HepG2 (cell line): Measurements from ENCODE around the gene ANAPC1. TPM values are rescaled to one million over a fixed set of nuclear protein-coding genes. Genes with fewer than 3 reads are reported as not detected.

Experiments
- ATAC-seq: fragments of 200-7000 bp; cut with Tn5 transposase; 3 replicates; pipeline ENCODE4 v1.9.1; 2020; ENCODE audit warnings: mild to moderate bottlenecking, moderate library complexity
- BruUV-seq: library from RNA; stranded (reverse); fragments of 400-500 nt; replicated peaks from 2 replicates; lab custom pipeline; 2021; lab: Mats Ljungman, UMichigan
- CTCF ChIA-PET: fragments of 300-600 bp; formaldehyde crosslinking; extraction: SDS; loops from one replicate; lab custom pipeline; 2021; ENCODE audit warnings: low total read pairs, inconsistent platforms, low intra/inter-chr PET ratio; lab: Yijun Ruan, JAX
- POLR2A ChIA-PET: fragments of 350-600 bp; sonication (Branson Sonifier 250); formaldehyde crosslinking; loops from one replicate; lab custom pipeline; 2020; ENCODE audit warnings: antibody characterized with exemption, inconsistent platforms; lab: Yijun Ruan, JAX
- DNase-seq: peaks from one replicate; pipeline ENCODE4 v3.0.0-alpha.2; 2015; ENCODE audit warnings: low spot score
- FAIRE-seq: peaks from 3 replicates; lab custom pipeline; 2011; peaks lifted over from hg19 to GRCh38; lab: Jason Lieb, UNC
- H2AFZ ChIP-seq: one replicate; pipeline ENCODE4 v1.6.1; 2011; ENCODE audit warnings: low read length, inconsistent platforms
- H3K27ac ChIP-seq: fragments of 300-600 bp; 3 replicates; pipeline ENCODE4 v1.8.0; 2011; ENCODE audit warnings: mixed run types, mild to moderate bottlenecking, mixed read lengths, low read length, inconsistent platforms; ENCODE audit not compliant: insufficient read depth; ENCODE audit errors: extremely low read length
- H3K27me3 ChIP-seq, 2 experiments: fragments of 200-600 bp in 1 of 2; 2 replicates in 1 of 2; 3 replicates in 1 of 2; pipeline versions ENCODE4 v1.6.0 to v1.8.0; 2011; ENCODE audit warnings: low read length in 2 of 2, mild to moderate bottlenecking in 2 of 2, moderate library complexity in 2 of 2, inconsistent platforms in 1 of 2; ENCODE audit not compliant: insufficient read depth in 2 of 2, control insufficient read depth in 1 of 2
- H3K36me3 ChIP-seq, 2 experiments: fragments of 200-600 bp in 1 of 2; replicated peaks in 1 of 2; 2 replicates in 1 of 2; 3 replicates in 1 of 2; pipeline versions ENCODE4 v1.5.1 to v1.8.0; 2011; ENCODE audit warnings: low read length in 2 of 2, inconsistent platforms in 1 of 2; ENCODE audit not compliant: insufficient read depth in 2 of 2, control insufficient read depth in 1 of 2
- H3K4me1 ChIP-seq: 2 replicates; pipeline ENCODE4 v1.5.1; 2012; ENCODE audit warnings: low read length, inconsistent platforms; ENCODE audit not compliant: insufficient read depth
- H3K4me2 ChIP-seq: 2 replicates; pipeline ENCODE4 v1.6.0; 2011; ENCODE audit warnings: low read depth, low read length, inconsistent platforms
- H3K4me3 ChIP-seq, 3 experiments: fragments of 200-600 bp in 1 of 3; sonication (generic), shearing (Covaris generic) in 1 of 3; replicated peaks in 1 of 3; 2 replicates each; pipeline ENCODE4 v1.5.1; 2011 to 2016; ENCODE audit warnings: low read length in 3 of 3, inconsistent platforms in 2 of 3, low read depth in 2 of 3, mild to moderate bottlenecking in 2 of 3, control low read depth in 1 of 3, mixed read lengths in 1 of 3; ENCODE audit not compliant: insufficient read depth in 1 of 3
- H3K79me2 ChIP-seq: one replicate; pipeline ENCODE4 v1.6.1; 2011; ENCODE audit warnings: low read length, inconsistent platforms; ENCODE audit not compliant: insufficient read depth
- H3K9ac ChIP-seq: 2 replicates; pipeline ENCODE4 v1.6.0; 2011; ENCODE audit warnings: mild to moderate bottlenecking, low read depth, low read length, inconsistent platforms; ENCODE audit not compliant: insufficient read depth
- H3K9me3 ChIP-seq: 2 replicates; pipeline ENCODE4 v1.5.1; 2012; ENCODE audit warnings: mild to moderate bottlenecking, low read length
- H4K20me1 ChIP-seq: 2 replicates; pipeline ENCODE4 v1.6.0; 2011; ENCODE audit warnings: inconsistent platforms, mild to moderate bottlenecking, low read length, moderate library complexity; ENCODE audit not compliant: insufficient read depth
- FOSL2 ChIP-seq: sonication (generic); formaldehyde crosslinking; IDR thresholded peaks from 2 replicates; pipeline ENCODE4 v1.4.0; 2020; ENCODE audit warnings: missing genetic modification reagents
- KAT8 ChIP-seq: IDR thresholded peaks from 2 replicates; pipeline ENCODE4 v1.6.1; 2016; ENCODE audit warnings: missing genetic modification reagents, missing compliant biosample characterization
- MED13 ChIP-seq: sonication (generic); formaldehyde crosslinking; IDR thresholded peaks from 2 replicates; pipeline ENCODE4 v1.5.0; 2020; ENCODE audit warnings: missing genetic modification reagents
- MTA1 ChIP-seq: sonication (generic); formaldehyde crosslinking; IDR thresholded peaks from 2 replicates; pipeline ENCODE4 v1.4.0; 2020; ENCODE audit warnings: missing genetic modification reagents, mild to moderate bottlenecking, borderline replicate concordance
- POLR2AphosphoS5 ChIP-seq: IDR thresholded peaks from 2 replicates; pipeline ENCODE4 v1.6.1; 2012; ENCODE audit warnings: low read depth, low read length
- SRSF9 ChIP-seq: fragments of 200-400 bp; formaldehyde crosslinking; IDR thresholded peaks from 2 replicates; pipeline ENCODE4 v1.6.1; 2018; ENCODE audit warnings: borderline replicate concordance, mild to moderate bottlenecking, low read depth, low read length; ENCODE audit not compliant: insufficient read depth, poor library complexity, severe bottlenecking
- ZNF20 ChIP-seq: sonication (generic); formaldehyde crosslinking; IDR thresholded peaks from 2 replicates; pipeline ENCODE4 v1.4.0; 2020; ENCODE audit warnings: mild to moderate bottlenecking, moderate library complexity, missing genetic modification reagents
- ZNF839 ChIP-seq: sonication (generic); formaldehyde crosslinking; IDR thresholded peaks from 2 replicates; pipeline ENCODE4 v1.4.0; 2020; ENCODE audit warnings: missing genetic modification reagents, mild to moderate bottlenecking, borderline replicate concordance
- WGBS: methylation state at CpG from one replicate; pipeline ENCODE4 v1.1.6; 2017; ENCODE audit warnings: low lambda C conversion rate; 5-methylcytosine and 5-hydroxymethylcytosine counted together
- in situ Hi-C: cut with HindIII; loops from 2 replicates; pipeline ENCODE4 v1.10.0; 2017; ENCODE audit warnings: low pct_unique_long_range_greater_than_20kb; ENCODE audit not compliant: extremely low pct_ligation_motif_present
- intact Hi-C: fragments of 100-400 bp; cut with micrococcal nuclease; formaldehyde crosslinking; loops from one replicate; pipeline ENCODE4 v1.10.0; 2022; ENCODE audit not compliant: unreplicated experiment
- polyA plus RNA-seq, 8 experiments: library from polyadenylated mRNA; depleted of rRNA in 3 of 8; stranded (reverse) in 7 of 8; unstranded in 1 of 8; fragments of >200 nt; fragmentation: Illumina TruSeq in 4 of 8; extraction: Trizol in 4 of 8; gene quantifications; 2 replicates each; pipeline versions ENCODE4 v1.2.1 to v1.2.3, GENCODE V29; 2011 to 2016; ENCODE audit warnings: low read depth in 4 of 8, missing spikeins in 1 of 8, mixed read lengths in 1 of 8; ENCODE audit not compliant: insufficient read depth in 1 of 8
- total RNA-seq, 5 experiments: library from RNA; depleted of rRNA; stranded (reverse); fragments of >200 nt; fragmentation: Illumina TruSeq; extraction: Trizol; gene quantifications; 2 replicates each; pipeline ENCODE4 v1.2.3, GENCODE V29; 2016; ENCODE audit warnings: low read depth in 1 of 5
- TF ChIP-seq, protein P1 (sequence below): sonication (generic); formaldehyde crosslinking; IDR thresholded peaks from 2 replicates; pipeline ENCODE4 v1.9.0; 2021; ENCODE audit warnings: missing genetic modification reagents, borderline replicate concordance
- TF ChIP-seq, protein P2 (sequence below): sonication (generic); formaldehyde crosslinking; IDR thresholded peaks from 2 replicates; pipeline ENCODE4 v1.5.0; 2020; ENCODE audit warnings: missing genetic modification reagents
- TF ChIP-seq, protein P3 (sequence below): sonication (generic); formaldehyde crosslinking; IDR thresholded peaks from 2 replicates; pipeline ENCODE4 v1.5.1; 2020; ENCODE audit warnings: missing genetic modification reagents, mild to moderate bottlenecking, borderline replicate concordance

ANAPC1 gene
- total and polyA plus RNA-seq, 2 of the 13 experiments (the other 11 are each of a cell fraction or from before 2014, with no cell fraction given) = 50.0 to 89.7 TPM

DNA sequence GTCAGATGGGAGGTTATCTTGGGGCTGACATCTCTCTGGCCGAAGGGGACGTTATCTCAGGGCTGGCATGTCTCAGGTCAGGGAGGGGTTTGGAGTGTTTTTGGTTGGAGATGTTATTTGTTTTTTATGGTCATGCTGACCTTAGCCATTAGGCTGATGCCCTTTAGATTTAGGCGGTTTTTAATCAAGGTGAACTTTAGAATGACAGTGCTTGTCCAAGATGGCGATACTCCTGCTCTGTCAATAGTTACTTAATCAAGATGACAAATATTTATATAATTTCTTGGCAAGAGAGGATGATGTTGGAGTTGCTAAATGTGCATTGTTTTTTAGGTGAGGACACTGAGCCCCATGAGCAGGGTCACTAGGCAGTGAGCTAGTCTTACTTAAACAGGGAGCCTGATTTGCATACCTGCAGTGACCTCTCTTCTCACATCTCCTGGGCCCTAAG, 48.9 kb upstream of the ANAPC1 start (continued):
- TF ChIP-seq, protein P1, sequence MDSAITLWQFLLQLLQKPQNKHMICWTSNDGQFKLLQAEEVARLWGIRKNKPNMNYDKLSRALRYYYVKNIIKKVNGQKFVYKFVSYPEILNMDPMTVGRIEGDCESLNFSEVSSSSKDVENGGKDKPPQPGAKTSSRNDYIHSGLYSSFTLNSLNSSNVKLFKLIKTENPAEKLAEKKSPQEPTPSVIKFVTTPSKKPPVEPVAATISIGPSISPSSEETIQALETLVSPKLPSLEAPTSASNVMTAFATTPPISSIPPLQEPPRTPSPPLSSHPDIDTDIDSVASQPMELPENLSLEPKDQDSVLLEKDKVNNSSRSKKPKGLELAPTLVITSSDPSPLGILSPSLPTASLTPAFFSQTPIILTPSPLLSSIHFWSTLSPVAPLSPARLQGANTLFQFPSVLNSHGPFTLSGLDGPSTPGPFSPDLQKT = no peak
- TF ChIP-seq, protein P2, sequence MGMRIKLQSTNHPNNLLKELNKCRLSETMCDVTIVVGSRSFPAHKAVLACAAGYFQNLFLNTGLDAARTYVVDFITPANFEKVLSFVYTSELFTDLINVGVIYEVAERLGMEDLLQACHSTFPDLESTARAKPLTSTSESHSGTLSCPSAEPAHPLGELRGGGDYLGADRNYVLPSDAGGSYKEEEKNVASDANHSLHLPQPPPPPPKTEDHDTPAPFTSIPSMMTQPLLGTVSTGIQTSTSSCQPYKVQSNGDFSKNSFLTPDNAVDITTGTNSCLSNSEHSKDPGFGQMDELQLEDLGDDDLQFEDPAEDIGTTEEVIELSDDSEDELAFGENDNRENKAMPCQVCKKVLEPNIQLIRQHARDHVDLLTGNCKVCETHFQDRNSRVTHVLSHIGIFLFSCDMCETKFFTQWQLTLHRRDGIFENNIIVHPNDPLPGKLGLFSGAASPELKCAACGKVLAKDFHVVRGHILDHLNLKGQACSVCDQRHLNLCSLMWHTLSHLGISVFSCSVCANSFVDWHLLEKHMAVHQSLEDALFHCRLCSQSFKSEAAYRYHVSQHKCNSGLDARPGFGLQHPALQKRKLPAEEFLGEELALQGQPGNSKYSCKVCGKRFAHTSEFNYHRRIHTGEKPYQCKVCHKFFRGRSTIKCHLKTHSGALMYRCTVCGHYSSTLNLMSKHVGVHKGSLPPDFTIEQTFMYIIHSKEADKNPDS (CRISPR knock-in tag) = no peak
- no peak for TF ChIP-seq MTA1
- no peak for TF ChIP-seq POLR2AphosphoS5
- TF ChIP-seq, protein P3, sequence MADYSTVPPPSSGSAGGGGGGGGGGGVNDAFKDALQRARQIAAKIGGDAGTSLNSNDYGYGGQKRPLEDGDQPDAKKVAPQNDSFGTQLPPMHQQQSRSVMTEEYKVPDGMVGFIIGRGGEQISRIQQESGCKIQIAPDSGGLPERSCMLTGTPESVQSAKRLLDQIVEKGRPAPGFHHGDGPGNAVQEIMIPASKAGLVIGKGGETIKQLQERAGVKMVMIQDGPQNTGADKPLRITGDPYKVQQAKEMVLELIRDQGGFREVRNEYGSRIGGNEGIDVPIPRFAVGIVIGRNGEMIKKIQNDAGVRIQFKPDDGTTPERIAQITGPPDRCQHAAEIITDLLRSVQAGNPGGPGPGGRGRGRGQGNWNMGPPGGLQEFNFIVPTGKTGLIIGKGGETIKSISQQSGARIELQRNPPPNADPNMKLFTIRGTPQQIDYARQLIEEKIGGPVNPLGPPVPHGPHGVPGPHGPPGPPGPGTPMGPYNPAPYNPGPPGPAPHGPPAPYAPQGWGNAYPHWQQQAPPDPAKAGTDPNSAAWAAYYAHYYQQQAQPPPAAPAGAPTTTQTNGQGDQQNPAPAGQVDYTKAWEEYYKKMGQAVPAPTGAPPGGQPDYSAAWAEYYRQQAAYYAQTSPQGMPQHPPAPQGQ (CRISPR knock-in tag) = no peak
- TF ChIP-seq KAT8 (CRISPR knock-in tag) = no peak
- no peak for TF ChIP-seq SRSF9

DNA sequence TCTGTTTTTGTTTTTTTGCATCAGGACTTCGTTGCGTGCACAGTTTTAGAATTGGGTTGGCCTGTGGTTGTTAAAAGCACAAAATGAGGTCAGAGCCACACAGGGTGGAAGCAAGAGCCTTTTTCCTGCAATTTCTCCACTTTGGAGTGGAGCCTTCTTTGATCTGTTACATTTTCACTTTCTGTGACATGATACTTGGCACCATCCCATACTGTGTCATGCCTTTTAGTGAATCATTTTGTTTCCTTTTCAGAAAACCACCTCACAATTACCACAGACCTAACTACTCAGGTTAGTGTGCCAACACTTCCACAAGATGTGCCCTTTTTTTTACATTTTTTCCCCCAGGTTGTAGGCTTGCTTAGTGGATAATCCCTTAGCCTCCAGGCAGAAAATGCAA, 46.9 kb upstream of the ANAPC1 start:
- Histone ChIP-seq H3K27ac (no peak overlapping the region), H3K79me2 (peaks cover 17% of the 10 kb centered on the region), H3K4me1 (peaks cover 29% of the 10 kb centered on the region), H3K4me2 (no peak overlapping the region), H2AFZ (no peak overlapping the region), H3K9ac (no peak overlapping the region), H3K9me3 (no peaks in the 10 kb centered on the region), H4K20me1 (no peaks in the 10 kb centered on the region), H3K27me3 (no peaks in the 10 kb centered on the region), H3K4me3 (no peak overlapping the region), H3K36me3 (peaks cover 14 to 45% of the 10 kb centered on the region in 2 experiments)
- TF ChIP-seq MED13 (no peak), ZNF20 (CRISPR knock-in tag) (no peak), ZNF839 (CRISPR knock-in tag) (no peak), FOSL2 (CRISPR knock-in tag) (no peak)
- CTCF ChIA-PET = no interaction called here
- ATAC-seq = no peak
- in situ Hi-C loops (no loop called here), intact Hi-C loops (no loop called here)
- POLR2A ChIA-PET = interaction anchor here (0.8 kb wide), 1 partner anchor 15 kb away, joined by 3 read pairs; no protein-coding TSS in a partner anchor
- no peak for DNase-seq
- WGBS = 93% methylated on average over 2 of the region's 2 CpGs
- FAIRE-seq = no peak
- no TSS peak for BruUV-seq
